Body of pancreas (tissue), 4 donors: ENCODE data around the gene HSPA5. TPM values are rescaled to one million over a fixed set of nuclear protein-coding genes. Genes with fewer than 3 reads are reported as not detected.
A peak's percentile ranks its signal among the peaks of the same experiment; 100 is the strongest.
"Not testable (repeated sequence)": the region's sequence is repeated elsewhere in the genome, so short reads cannot be mapped to it uniquely, and the experiment has no call there.

ENCODE experiments used
- ATAC-seq: fragments of 150-250 bp; one replicate; pipeline ENCODE4 v1.9.1; 2016
- DNase-seq, 4 donors: peaks; one replicate each; pipeline ENCODE4 v3.0.0-alpha.2; 2019
- H3K27ac ChIP-seq, 4 donors: fragments of 200-600 bp; sonication (generic); 1 replicate in 3 of 4; 2 replicates in 1 of 4; pipeline versions ENCODE4 v1.5.1 to v1.6.1; 2016 to 2019; ENCODE audit warnings: mild to moderate bottlenecking in 1 of 4, mixed read lengths in 1 of 4, moderate library complexity in 1 of 4
- H3K27me3 ChIP-seq, 2 donors: fragments of 200-600 bp; sonication (generic); one replicate each; pipeline ENCODE4 v1.6.0; 2016; ENCODE audit warnings: mild to moderate bottlenecking in 1 of 2
- H3K36me3 ChIP-seq, 2 donors: fragments of 200-600 bp; sonication (generic); replicated peaks in 1 of 2; 2 replicates each; pipeline ENCODE4 v1.5.1; 2016; ENCODE audit warnings: low read depth in 2 of 2; ENCODE audit not compliant: insufficient read depth in 1 of 2
- H3K4me1 ChIP-seq: fragments of 200-600 bp; sonication (generic); one replicate; pipeline ENCODE4 v1.6.0; 2016
- H3K4me3 ChIP-seq, 2 donors: fragments of 200-600 bp; sonication (generic); 1 replicate in 1 of 2; 2 replicates in 1 of 2; pipeline ENCODE4 v1.5.1; 2016 to 2019
- H3K9me3 ChIP-seq, 3 donors: fragments of 200-600 bp; sonication (generic); 1 replicate in 2 of 3; 2 replicates in 1 of 3; pipeline ENCODE4 v1.5.1; 2016
- POLR2A ChIP-seq, 3 donors: fragments of 450-650 bp; IDR thresholded peaks; one replicate each; pipeline ENCODE4 v1.6.1; 2016; ENCODE audit warnings: antibody characterized with exemption in 3 of 3, mild to moderate bottlenecking in 2 of 3
- WGBS, 2 donors: methylation state at CpG; one replicate each; pipeline ENCODE4 v1.1.5; 2017; 5-methylcytosine and 5-hydroxymethylcytosine counted together
- intact Hi-C: fragments of 100-400 bp; cut with DNase I; formaldehyde crosslinking; loops from one replicate; pipeline ENCODE4 v1.15.1; 2023
- total RNA-seq, 2 donors: library from RNA; depleted of rRNA; stranded (reverse); fragments of >200 nt; gene quantifications; one replicate each; pipeline ENCODE4 v1.1.0, GENCODE V29; 2016
- TF ChIP-seq, protein P1 (sequence below), 7 experiments: fragments of 450-650 bp in 4 of 7; fragments of 200-600 bp in 3 of 7; sonication (generic) in 3 of 7; IDR thresholded peaks; one replicate each; pipeline ENCODE4 v1.5.1; 2016 to 2019; ENCODE audit warnings: antibody characterized with exemption in 7 of 7

HSPA5 gene
- total RNA-seq, 2 donors from 2014 or later: 78.6 to 170 TPM

- WGBS, 2 donors: 17 to 19% methylated on average over 5 of the region's 5 CpGs
- DNase-seq (no peak), ATAC-seq (no peak)
- peaks cover 0 to 8% of the 10 kb centered on the region in 2 donors for H3K36me3 ChIP-seq
- H3K27me3 ChIP-seq: no peaks in the 10 kb centered on the region
- no peak overlapping the region for H3K4me3 ChIP-seq
- H3K4me1 ChIP-seq: peaks cover 47% of the 10 kb centered on the region
- no peaks in the 10 kb centered on the region for H3K9me3 ChIP-seq
- TF ChIP-seq, protein P1, sequence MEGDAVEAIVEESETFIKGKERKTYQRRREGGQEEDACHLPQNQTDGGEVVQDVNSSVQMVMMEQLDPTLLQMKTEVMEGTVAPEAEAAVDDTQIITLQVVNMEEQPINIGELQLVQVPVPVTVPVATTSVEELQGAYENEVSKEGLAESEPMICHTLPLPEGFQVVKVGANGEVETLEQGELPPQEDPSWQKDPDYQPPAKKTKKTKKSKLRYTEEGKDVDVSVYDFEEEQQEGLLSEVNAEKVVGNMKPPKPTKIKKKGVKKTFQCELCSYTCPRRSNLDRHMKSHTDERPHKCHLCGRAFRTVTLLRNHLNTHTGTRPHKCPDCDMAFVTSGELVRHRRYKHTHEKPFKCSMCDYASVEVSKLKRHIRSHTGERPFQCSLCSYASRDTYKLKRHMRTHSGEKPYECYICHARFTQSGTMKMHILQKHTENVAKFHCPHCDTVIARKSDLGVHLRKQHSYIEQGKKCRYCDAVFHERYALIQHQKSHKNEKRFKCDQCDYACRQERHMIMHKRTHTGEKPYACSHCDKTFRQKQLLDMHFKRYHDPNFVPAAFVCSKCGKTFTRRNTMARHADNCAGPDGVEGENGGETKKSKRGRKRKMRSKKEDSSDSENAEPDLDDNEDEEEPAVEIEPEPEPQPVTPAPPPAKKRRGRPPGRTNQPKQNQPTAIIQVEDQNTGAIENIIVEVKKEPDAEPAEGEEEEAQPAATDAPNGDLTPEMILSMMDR (IDR thresholded peaks at IDR 0.05): no peak
- no peak for TF ChIP-seq POLR2A (IDR thresholded peaks at IDR 0.05)
- intact Hi-C loops: no loop called here
- peak overlapping the region in 1 of 4 donors; percentile 17 for H3K27ac ChIP-seq
Measured at GRCh38 chr9:125235804-125236519, 5.2 kb downstream of the HSPA5 start.

DNA sequence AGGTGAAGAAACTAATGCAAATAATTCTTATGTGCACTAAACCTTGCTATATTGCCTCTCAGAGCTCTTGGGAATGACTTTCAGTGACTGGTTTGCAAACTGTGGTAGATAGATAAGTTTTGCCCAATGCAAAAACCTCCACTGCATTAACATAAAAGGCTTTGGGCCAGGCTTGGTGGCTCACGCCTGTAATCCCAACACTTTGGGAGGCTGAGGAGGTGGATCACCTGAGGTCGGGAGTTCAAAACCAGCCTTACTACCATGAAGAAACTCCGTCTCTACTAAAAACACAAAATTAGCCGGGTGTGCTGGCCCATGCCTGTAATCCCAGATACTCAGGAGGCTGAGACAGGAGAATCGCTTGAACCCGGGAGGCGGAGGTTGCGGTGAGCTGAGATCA lies 7.0 kb downstream of the HSPA5 start:
- WGBS, 2 donors: 75 to 81% methylated on average over 8 of the region's 8 CpGs
- H3K36me3 ChIP-seq, intact Hi-C loops, H3K27ac ChIP-seq, DNase-seq, H3K4me3 ChIP-seq, ATAC-seq, H3K9me3 ChIP-seq, H3K27me3 ChIP-seq: not testable (repeated sequence)
- peaks cover 42% of the 10 kb centered on the region for H3K4me1 ChIP-seq

DNA sequence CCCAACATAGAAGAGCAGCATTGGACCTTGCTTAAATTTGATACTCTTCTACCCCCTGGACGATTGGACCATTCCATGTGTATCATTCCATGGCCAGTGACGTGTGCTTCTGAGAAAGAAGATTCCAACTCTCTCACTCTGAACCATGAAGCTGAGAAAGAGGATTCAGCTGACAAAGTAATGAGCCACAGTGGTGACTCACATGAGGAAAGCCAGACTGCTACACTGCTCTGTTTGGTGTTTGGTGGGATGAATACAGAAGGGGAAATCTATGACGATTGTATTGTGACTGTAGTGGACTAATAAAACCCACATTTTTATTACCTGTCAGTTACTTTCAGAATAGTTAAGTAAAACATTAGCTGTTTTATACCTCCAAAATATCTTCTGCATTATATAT lies 7.5 kb downstream of the HSPA5 start:
- DNase-seq (peak in 1 of 4 donors; percentile 19), ATAC-seq (peak; percentile 31)
- Histone ChIP-seq H3K9me3 (no peaks in the 10 kb centered on the region), H3K36me3 (peaks cover 0 to 8% of the 10 kb centered on the region in 2 donors), H3K4me1 (peaks cover 40% of the 10 kb centered on the region), H3K27me3 (no peaks in the 10 kb centered on the region), H3K4me3 (no peak overlapping the region), H3K27ac (no peak overlapping the region)
- TF ChIP-seq, protein P1 (IDR thresholded peaks at IDR 0.05): no peak
- no peak for TF ChIP-seq POLR2A (IDR thresholded peaks at IDR 0.05)
- 29 to 34% methylated on average over 3 of the region's 3 CpGs for WGBS, 2 donors
- intact Hi-C loops: no loop called here

DNA sequence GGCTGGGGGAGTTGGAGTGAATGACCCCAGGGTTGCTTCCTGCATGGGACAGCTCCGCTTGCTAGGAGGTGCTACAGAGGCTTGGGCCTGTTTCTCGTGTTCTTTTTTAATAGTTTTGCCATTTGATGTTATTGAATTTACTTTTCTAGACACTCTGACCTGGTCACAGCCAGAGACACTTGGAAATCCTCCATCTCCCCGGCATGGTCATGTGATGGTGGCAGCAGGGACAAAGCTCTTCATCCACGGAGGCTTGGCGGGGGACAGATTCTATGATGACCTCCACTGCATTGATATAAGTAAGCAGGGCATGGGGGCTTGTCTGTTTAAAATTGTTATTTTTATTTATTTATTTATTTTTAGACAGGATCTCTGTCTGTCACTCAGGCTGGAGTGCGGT lies 13.4 kb downstream of the HSPA5 start:
- WGBS, 2 donors: 94 to 98% methylated on average over 6 of the region's 6 CpGs
- DNase-seq: no peak
- Histone ChIP-seq H3K4me3 (no peak overlapping the region), H3K4me1 (no peaks in the 10 kb centered on the region), H3K9me3 (no peaks in the 10 kb centered on the region), H3K27ac (no peak overlapping the region), H3K27me3 (no peaks in the 10 kb centered on the region), H3K36me3 (peaks cover 0 to 2% of the 10 kb centered on the region in 2 donors)
- intact Hi-C loops: no loop called here
- no peak for TF ChIP-seq POLR2A (IDR thresholded peaks at IDR 0.05)
- TF ChIP-seq, protein P1 (IDR thresholded peaks at IDR 0.05): no peak
- no peak for ATAC-seq

- H3K27me3 ChIP-seq, H3K36me3 ChIP-seq, H3K27ac ChIP-seq, DNase-seq, H3K4me3 ChIP-seq, H3K4me1 ChIP-seq, H3K9me3 ChIP-seq, ATAC-seq, intact Hi-C loops: not testable (repeated sequence)
Measured at GRCh38 chr9:125224858-125225257, 16.3 kb downstream of the HSPA5 start.

DNA sequence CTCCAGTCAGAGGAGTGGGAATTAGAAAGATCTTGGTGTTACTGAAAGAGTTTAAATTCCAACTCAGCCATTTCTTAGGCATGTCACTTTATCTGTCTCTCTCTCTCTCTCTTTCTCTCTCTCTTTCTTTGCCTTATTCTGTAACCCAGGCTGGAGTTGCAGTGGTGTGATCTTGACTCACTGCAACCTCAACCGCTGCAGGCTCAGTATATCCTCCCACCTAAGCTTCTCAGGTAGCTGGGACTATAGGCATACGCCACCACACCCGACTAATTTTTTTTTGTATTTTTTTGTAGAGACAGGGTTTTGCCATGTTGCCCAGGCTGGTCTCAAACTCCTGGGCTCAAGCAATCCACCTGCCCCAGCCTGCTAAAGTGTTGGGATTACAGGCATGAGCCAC lies 22.5 kb downstream of the HSPA5 start:
- H3K4me3 ChIP-seq: no peak overlapping the region
- H3K4me1 ChIP-seq: no peaks in the 10 kb centered on the region
- intact Hi-C loops: no loop called here
- DNase-seq: no peak
- no peaks in the 10 kb centered on the region for H3K36me3 ChIP-seq
- no peaks in the 10 kb centered on the region for H3K9me3 ChIP-seq
- H3K27me3 ChIP-seq: no peaks in the 10 kb centered on the region
- no peak overlapping the region for H3K27ac ChIP-seq
- 87 to 95% methylated on average over 3 of the region's 3 CpGs for WGBS, 2 donors
- no peak for ATAC-seq
- TF ChIP-seq, protein P1 (IDR thresholded peaks at IDR 0.05): no peak
- TF ChIP-seq POLR2A (IDR thresholded peaks at IDR 0.05): no peak
